Jurkat, Clone E6-1 (cell line): Measurements from ENCODE around the gene CMTM8.
"Not testable (repeated sequence)": the region's sequence is repeated elsewhere in the genome, so short reads cannot be mapped to it uniquely, and the experiment has no call there.

ENCODE experiments used
- DNase-seq: peaks from one replicate; pipeline ENCODE4 v3.0.0-alpha.2; 2011; ENCODE audit warnings: low read depth, low spot score
- H3K4me3 ChIP-seq: 2 replicates; pipeline ENCODE4 v1.5.1; 2011; ENCODE audit warnings: mild to moderate bottlenecking, low read length, control low read depth, moderate library complexity

The CMTM8 gene

DNA sequence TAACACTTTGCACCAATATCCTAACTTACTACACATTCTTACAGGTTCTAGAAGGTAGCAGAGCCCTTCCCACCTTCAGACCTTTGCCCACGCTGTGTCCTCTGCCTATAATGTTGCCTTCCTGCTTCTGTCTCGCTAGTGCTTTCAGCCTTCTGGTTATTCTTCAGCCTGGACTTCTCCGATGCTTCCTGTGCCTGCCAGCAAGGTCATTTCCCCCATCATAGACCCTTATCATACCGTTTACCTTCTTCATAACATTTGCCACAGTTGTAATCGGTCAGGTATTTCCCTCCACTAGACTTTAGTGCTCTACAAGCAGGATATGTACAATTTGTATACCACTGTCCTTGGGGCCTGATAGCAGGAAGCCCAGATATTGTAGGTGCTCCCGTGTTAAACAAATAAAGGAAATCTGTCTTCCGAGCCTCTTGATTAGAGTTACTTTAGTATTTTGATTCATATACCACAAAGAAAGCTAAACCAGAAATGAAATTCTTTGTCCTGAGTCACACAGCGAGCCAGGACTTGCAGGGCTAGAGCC lies 117.3 kb downstream of the CMTM8 start:
- no peak for DNase-seq
- H3K4me3 ChIP-seq: no peak overlapping the region

DNA sequence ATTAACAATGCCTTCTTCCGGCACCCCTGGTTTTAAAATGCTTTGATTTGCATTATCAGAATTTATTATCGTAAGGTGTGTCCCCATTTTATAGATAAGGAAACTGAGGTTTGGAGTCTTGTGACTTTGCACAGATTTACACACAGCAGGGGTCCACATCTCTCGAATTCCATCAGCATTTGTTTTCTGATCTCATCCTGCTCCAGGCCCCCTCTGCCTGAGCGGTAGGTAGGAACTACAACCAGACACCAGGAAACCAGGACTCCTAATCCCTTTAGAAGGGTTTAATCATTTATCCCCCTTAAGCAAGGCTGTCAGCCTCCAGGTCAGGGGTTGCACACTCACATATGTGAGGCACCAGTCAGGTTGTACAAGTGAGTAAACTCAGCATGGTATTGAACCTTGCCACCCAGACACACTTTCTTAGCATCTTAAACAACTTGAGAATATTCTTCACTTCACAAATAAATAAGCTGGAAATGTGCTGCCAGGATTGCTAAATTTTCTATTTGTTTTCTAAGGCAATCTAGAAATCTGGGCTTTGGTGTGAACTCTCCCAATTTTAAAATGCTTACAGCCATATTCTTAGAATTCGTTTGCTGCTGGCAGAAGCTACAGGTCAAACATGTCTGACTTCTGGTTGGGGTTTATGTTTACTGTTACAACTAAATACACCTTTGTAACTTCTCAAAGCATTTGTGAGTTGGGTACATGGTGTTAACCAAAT lies 121.4 kb downstream of the CMTM8 start:
- H3K4me3 ChIP-seq: no peak overlapping the region
- no peak for DNase-seq

DNA sequence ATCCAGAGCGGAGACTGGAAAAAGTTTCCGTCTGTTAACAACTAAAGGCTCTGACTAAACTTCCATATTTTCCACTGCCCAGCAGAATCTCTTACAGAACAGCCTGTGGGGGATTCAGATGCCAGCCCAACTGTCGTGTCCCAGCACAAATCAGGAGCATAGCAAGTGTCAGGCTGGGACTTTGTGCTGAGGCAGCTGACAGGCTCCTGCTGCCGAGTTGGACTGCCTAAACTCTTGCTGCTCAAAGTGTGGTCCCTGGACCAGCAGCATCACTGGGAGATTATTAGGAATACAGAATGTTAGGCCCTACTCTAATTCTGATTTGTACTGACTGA lies 122.0 kb downstream of the CMTM8 start:
- no peak for DNase-seq

DNA sequence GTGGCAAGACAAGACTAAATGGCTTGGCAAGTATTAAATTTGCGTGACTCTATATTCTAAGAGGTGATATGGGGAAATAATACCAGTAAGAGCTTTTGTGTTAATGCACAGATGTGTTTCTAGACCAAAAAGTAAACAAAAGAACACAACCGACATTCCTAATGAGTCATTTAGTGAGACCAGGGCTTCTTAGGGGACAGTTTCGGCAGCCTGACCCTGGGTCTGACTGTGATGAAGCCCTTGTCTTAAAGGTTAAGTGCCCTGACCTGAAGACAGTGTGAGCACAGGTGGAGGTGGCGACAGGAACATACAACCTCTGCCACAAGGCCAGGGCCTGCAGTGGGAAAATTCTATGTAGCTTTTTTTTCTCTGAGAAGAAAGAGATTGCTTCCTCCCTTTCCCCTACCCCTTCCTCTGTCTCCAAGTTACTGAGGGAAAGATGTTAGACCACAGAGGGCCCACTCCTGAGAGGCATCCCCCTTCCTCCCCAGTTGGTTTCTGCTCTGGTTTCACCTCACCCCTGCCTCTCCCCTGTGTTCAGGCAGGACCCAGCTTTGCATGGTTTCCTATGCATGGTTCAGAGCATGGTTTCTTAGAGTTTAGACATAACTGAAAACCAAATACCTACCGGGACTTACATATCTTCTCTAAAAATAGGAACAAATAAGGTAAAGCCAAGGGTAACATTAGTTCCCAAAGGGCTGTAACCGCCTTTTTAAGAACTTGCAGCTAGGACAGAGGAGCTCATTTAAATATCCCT lies 128.3 kb downstream of the CMTM8 start:
- peak; percentile 47 for DNase-seq
- no peak overlapping the region for H3K4me3 ChIP-seq

More for the DNA sequence above, 122.0 kb downstream of the CMTM8 start:
- no peak overlapping the region for H3K4me3 ChIP-seq

DNA sequence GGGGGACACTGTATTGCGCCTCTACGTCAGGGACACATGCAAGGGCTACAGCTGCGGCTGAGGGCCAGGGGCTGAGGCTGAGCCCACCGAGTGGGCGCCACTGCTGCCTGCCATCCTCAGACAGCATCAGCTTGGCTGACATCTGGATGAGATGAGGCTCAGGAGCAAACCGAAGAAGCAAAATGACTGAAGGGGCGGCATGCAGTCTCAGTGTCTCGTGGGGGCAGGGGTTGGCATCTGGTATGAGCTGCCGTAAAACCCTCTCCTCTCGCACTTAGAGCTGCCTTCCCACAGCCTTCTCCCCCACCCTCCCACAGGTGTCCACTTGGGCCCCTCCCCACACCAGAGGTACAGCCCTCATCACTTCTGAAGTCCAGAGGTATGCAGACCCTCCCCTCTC lies 129.0 kb downstream of the CMTM8 start:
- no peak overlapping the region for H3K4me3 ChIP-seq
- DNase-seq: no peak

DNA sequence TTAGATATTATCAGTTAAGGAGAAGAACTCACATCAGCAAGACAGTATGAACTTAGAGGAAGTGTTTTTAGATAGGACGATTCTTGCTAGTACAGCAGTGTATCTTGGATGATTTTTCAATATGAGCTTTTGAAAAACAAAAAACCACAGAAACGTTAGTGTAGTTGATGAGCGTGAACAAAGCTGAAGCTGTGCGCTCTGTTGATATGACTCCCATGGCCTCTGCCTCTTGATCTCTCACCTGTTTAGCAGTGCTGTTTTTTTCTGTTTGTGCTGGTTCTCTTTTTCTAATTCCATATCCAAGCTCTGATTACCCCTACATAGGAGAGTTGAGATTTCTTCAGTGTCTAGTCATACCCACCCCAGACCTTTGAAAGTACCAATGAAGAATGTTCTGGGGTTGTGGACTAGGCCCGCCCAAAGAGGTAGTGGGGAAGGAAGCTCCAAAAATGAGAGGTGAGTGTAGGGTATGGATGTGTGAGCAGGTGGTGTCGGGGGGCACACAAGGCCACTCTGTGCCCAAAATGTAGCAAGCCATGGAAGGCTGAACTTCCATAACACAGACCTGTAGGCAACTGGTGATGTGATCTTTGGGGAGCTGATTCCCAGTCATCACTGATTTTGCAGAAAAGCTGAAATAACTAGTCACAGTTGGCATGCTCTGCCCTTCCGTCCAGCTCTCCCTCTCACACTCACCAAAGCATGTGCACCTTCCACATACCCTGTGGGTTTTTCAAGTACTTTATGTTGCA lies 133.2 kb downstream of the CMTM8 start:
- H3K4me3 ChIP-seq: no peak overlapping the region

DNA sequence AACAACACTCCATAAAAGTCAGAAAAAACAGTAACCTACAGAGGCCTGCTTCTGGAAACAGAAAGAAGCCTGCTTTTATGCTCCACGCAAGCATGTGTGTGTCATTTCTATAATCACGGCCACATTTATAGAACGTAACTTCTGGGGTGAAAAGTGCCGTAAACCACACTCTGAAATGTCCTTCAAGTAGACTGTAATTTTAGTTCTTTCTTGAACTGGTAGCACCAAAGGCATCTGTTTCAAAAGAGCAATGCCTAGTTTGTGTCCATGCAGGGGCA lies 133.7 kb downstream of the CMTM8 start:
- no peak for DNase-seq
- no peak overlapping the region for H3K4me3 ChIP-seq

More for the DNA sequence above, 133.2 kb downstream of the CMTM8 start:
- DNase-seq: peak; percentile 69

DNA sequence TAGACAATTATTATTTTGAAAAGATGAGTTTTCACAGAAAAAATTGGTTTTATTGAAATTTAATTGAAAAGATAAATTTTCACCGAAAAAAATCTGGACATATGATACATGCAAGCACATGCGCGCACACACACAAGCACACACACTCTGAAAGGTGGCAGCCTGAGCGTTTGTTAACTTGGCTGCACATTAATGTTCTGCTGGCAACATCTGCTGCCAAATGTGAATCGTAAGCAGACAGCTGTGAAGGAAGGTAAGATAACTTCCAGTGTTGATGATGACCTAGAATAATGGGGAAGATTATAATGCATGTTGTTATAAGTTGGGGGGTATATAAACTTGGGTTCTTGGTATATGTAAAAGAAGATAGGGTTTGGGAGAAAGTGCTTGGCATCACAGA lies 134.8 kb downstream of the CMTM8 start:
- H3K4me3 ChIP-seq: no peak overlapping the region
- no peak for DNase-seq

DNA sequence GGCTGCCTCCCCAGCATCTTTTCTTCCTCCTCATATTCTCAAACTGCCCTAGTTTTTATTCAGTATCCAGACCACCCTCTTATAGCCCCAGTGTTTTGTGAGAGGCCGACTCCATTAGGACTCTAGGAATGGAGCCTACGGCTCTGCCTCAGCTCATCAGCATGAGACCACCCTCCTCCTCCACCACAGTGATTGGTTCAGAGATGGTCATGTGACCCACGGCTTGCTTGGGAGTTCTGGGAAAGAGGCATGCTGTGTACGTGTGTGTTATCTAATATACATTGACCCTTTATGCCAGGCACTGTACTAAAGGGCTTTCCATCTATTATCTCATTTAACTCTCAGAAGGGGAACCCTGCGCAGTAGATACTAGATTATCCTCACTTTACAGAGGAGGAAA lies 135.4 kb downstream of the CMTM8 start:
- DNase-seq: no peak
- no peak overlapping the region for H3K4me3 ChIP-seq

DNA sequence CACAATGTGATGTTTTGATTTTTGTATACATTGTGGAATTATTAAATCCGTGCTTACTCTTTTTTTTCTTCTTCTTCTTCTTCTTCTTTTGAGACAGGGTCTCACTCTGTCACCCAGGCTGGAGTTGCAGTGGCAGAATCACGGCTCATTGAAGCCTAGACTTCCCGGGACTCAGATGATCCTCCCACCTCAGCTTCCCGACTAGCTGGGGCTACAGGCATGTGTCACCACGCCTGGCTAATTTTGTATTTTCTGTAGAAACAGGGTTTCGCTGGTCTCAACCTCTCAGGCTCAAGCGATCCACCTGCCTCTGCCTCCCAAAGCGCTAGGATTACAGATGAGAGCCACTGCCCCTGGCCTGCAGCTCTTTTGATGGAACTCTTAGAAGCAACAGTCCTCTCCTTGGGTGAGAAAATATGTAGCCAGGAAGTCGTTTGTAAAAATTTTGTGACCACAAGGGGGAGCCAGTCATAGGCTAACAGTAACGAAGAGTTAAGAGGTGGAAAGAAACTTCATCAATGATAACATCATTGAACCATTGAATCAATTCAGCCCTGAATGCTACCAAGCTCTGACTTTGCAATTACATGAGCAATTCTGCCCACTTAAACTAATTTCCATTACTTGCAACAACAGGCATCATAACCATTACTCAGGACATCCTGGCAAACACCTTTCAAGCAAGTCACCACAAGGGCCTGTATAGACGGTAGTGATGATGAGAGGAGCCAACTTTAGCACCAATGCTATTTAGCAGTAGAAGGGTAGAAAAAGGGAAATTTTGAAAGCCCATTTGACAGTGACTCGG lies 136.5 kb downstream of the CMTM8 start:
- no peak overlapping the region for H3K4me3 ChIP-seq
- DNase-seq: peak; percentile 79

DNA sequence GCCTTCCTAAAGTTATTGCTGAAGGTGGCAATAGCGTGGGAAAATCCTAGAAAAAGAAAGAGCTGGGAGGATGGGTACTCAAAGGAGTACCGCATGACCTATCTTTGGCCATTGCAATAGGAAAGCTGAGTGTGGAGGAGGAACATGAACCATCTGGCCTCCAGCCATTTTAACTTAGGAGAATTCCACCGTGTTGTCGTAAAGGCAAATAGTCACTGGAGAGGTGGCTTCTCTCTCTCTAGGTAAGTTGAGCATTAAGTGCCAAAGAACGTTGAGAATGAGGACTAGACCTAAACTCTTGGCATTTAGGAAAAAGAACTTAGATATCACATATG lies 137.1 kb downstream of the CMTM8 start:
- H3K4me3 ChIP-seq: no peak overlapping the region
- DNase-seq: no peak

DNA sequence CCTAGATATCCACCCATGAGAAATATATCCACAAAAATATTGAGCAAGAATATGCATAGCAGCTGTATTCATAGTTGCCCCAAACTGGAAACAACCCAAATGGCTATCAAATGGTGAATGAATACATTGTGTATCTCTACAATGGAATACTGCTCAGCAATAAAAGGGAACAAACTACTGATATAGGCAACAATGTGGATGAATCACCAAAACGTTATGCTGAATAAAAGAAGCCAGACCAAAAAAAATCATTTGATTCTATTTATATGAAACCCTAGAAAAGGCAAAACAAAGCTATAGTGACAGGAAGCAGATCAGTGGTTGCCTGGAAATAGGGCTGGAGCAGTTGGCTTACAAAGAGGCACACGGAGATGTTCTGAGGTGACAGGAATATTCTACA lies 137.6 kb downstream of the CMTM8 start:
- DNase-seq: no peak

DNA sequence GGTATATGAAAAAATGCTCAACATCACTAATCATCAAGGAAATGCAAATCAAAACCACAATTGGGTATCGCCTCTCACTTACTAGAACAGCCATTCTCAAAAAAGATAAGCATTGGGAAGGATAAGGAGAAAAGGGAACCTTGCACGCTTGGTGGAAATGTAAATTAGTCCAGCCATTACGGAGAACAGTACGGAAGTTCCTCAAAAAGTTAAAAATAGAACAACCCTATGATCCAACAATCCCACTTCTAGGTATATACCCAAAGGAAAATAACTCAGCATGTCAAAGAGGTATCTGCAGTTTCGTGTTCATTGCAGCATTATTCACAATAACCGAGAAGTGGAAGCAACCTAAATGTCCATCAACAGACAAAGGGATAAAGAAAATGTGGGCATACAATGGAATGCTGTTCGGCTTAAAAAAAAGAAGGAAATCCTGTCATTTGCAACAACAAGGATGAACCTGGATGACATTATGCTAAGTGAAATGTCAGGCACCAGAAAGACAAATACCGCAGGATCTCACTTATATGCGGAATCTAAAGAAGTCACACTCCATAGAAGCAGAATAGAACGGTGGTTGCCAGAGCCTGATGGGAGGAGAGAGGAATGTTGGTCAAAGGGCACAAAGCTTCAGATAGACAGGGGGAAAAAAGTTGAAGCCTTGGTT lies 141.5 kb downstream of the CMTM8 start:
- H3K4me3 ChIP-seq: no peak overlapping the region
- DNase-seq: no peak

More for the DNA sequence above, 137.6 kb downstream of the CMTM8 start:
- no peak overlapping the region for H3K4me3 ChIP-seq

DNA sequence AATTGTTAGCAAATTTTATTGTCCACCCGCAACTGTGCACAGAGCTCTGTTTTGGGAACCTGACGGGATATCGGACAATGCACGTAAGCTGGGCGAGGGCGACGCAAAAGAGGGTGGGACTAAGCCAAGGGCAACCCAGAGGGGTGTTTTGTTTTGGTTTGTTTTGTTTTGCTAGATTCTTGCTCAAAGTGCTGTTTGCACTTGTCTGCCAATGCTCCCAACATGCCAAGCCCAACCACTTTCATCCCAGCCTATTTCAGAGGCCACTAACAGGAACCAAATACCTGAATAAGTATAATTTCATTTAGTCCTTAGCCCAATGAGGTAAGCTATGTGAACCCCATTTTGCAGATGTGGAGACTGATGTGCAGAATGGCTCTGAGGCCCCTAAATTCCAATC lies 143.4 kb downstream of the CMTM8 start:
- no peak overlapping the region for H3K4me3 ChIP-seq
- no peak for DNase-seq

DNA sequence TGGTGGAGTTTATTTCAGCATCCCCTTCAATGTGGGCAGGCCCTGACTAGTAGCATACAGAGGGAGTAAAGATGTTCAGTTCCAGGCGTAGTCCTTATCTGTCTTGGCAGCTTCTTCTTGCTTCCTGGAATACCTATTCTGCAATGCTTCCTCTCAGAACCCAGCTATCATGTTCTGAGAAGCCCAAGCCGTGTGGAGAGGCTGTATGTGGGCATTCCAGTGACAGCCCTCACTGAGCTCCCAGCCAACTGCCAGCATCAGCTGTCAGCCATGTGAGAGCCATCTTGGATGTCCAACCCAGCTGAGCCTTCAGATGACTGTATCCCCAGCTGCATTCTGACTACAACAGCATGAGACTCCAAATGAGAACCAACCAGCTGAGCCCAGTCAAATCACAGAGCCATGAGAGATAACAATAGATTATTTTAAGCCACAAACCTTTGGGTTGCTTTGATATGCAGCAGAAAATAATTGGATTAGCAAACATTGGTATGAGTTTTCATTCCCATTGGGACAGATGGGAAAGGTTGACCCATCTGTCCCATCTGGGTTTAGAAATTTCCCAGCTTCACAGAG lies 144.7 kb downstream of the CMTM8 start:
- H3K4me3 ChIP-seq: no peak overlapping the region
- DNase-seq: no peak

DNA sequence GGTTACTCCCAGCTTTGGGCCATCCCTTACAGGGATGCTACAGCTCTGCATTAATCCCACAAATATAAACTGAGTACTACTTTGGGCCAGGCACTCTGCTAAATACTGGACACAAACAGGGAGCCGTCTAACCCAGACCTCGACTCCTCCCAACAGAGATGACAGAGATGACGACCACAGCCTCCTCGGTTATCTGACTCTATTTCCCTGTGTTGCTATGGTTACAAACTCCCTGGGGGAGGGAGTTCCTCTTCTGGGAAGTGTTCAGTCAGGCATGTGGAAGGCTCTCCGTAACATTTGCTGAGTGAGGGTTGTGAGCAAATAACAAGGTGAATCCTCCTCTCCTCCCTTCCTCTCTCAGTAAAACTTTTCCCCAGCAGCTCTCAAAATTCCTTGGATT lies 146.5 kb downstream of the CMTM8 start:
- no peak overlapping the region for H3K4me3 ChIP-seq
- no peak for DNase-seq

DNA sequence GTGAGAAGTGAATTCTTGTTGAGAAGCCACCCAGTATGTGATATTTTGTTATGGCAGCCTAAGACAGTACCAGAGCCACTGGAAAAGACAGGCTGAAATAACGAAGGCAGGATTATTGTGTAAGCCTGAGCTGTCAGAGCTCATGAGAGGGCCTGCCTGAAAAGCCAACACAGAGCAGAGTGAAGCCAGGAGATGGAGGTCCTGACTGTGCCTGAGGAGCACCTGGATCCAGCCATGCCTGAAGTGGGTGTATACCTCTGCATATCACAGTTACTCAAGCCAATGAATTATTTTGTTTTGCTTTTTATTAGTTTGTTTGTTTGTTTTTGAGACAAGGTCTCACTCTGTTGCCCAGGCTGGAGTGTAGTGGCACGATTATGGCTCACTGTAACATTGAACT lies 149.0 kb downstream of the CMTM8 start:
- no peak for DNase-seq
- H3K4me3 ChIP-seq: no peak overlapping the region

DNA sequence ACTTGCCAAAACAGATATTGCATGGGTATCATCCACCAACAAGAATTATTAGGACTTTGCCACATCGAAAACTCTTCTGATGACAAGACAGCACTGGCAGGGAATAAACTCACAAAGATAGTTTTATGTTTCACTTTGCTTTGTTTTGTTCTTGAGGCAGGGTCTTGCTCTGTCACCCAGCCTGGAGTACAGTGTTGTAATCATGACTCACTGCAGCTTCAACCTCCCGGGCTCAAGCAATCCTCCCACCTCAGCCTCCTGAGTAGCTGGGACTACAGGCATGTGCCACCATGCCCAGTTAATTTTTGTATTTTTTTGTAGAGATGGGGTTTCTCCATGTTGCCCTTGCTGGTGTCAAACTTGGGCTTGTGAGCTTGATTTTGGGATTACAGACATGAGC lies 151.1 kb downstream of the CMTM8 start:
- not testable (repeated sequence) for DNase-seq

More for the DNA sequence above, 151.1 kb downstream of the CMTM8 start:
- H3K4me3 ChIP-seq: not testable (repeated sequence)
